ACC112 (cell line): Measurements from ENCODE around the gene TAF5L.
A peak's percentile ranks its signal among the peaks of the same experiment; 100 is the strongest.

ENCODE experiments used
- H2AFZ ChIP-seq: fragments of 200-600 bp; sonication (generic); one replicate; pipeline ENCODE4 v1.6.0; 2017; ENCODE audit warnings: antibody characterized with exemption, low read length; ENCODE audit not compliant: unreplicated experiment
- H3K27ac ChIP-seq: fragments of 200-600 bp; sonication (generic); 2 replicates; pipeline ENCODE4 v1.5.1; 2014; ENCODE audit warnings: low read depth, mild to moderate bottlenecking, antibody characterized with exemption, low read length, moderate library complexity
- H3K27me3 ChIP-seq: fragments of 200-600 bp; sonication (generic); 2 replicates; pipeline ENCODE4 v1.6.1; 2014; ENCODE audit warnings: mild to moderate bottlenecking, antibody characterized with exemption, low read length, moderate library complexity, mixed read lengths; ENCODE audit not compliant: insufficient read depth
- H3K36me3 ChIP-seq: fragments of 200-600 bp; sonication (generic); 2 replicates; pipeline ENCODE4 v1.6.1; 2016; ENCODE audit warnings: mild to moderate bottlenecking, antibody characterized with exemption, low read length, moderate library complexity, mixed read lengths; ENCODE audit not compliant: insufficient read depth
- H3K4me1 ChIP-seq: fragments of 200-600 bp; sonication (generic); one replicate; pipeline ENCODE4 v1.6.1; 2016; ENCODE audit warnings: low read length, mixed read lengths; ENCODE audit not compliant: insufficient read depth, unreplicated experiment, control insufficient read depth
- H3K4me3 ChIP-seq: fragments of 200-600 bp; sonication (generic); 2 replicates; pipeline ENCODE4 v1.5.1; 2014; ENCODE audit warnings: mild to moderate bottlenecking, low read depth, low read length
- H3K79me2 ChIP-seq: fragments of 200-600 bp; sonication (generic); one replicate; pipeline ENCODE4 v1.6.0; 2016; ENCODE audit warnings: low read length; ENCODE audit not compliant: control insufficient read depth, unreplicated experiment, insufficient read depth

TAF5L gene

DNA sequence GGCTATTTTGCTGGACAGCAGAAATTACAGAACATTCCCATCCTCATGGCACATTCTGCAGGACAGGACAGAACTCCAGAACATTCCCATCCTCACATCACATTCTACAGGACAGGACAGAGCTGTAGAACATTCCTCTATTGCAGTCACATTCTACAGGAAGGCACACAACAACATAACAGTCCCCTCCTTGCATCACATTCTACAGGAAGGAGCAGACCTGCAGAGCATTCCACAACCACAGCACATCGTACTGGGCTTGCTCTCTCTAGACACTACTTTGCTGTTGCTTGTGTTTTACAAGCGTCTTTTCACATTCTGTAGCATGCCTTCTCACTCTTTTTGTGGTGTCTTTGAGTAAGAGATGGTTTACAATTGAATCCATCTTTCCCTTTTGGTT is 40.6 kb downstream of the TAF5L start:
- Histone ChIP-seq H3K4me1 (no peaks in the 10 kb centered on the region), H3K27ac (no peak overlapping the region), H2AFZ (no peak overlapping the region), H3K36me3 (no peaks in the 10 kb centered on the region), H3K4me3 (no peak overlapping the region), H3K27me3 (no peaks in the 10 kb centered on the region), H3K79me2 (no peaks in the 10 kb centered on the region)

DNA sequence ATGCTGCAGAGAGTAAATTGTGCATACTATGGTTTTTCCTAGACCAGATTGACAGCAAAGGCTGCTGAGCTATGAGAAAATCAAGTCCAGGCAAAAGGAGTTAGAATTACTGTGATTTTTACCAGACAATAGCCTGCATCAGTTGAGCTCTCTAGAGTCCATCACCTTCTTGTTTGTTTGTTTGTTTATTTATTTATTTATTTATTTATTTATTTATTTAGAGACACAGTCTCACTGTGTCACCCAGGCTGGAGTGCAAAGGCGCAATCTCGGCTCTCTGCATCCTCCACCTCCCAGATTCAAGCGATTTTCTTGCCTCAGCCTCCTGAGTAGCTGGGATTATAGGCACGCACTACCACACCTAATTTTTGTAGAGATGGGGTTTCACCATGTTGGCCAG is 43.2 kb downstream of the TAF5L start:
- Histone ChIP-seq H3K79me2 (no peaks in the 10 kb centered on the region), H3K27me3 (no peaks in the 10 kb centered on the region), H2AFZ (no peak overlapping the region), H3K27ac (no peak overlapping the region), H3K36me3 (no peaks in the 10 kb centered on the region), H3K4me3 (no peak overlapping the region), H3K4me1 (no peaks in the 10 kb centered on the region)

DNA sequence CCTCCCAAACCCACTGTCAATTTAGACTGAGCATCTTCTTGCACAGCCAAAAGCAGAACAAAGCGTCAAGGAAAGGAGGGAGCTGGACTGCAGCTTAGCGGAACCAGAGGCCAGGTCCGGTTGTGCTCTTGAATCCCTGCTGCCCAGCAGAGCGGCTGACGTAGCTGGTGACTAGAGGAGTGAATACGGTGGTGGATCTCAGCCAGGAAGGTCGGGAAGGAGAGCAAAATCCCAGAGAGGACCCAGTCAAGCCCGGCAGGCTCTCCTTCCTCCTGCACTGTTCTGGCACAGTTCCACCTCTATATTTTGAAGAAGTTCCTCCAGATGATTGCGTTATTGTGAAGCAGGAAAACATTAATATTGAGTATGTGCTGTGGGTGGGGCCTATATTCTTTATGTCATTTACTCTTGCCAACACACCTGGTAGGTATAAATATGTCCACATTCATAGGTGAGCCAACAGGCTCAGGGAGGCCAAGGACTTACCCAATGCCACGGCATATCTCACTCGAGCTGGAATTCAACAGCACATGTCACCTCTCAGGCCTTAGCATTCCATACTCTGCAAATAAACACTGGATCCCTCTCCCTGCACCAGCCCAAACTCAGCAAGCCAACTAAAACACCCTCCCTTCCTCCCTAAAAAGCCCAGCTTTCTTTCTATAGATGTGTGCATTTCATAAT is 43.8 kb downstream of the TAF5L start:
- no peaks in the 10 kb centered on the region for H3K36me3 ChIP-seq

DNA sequence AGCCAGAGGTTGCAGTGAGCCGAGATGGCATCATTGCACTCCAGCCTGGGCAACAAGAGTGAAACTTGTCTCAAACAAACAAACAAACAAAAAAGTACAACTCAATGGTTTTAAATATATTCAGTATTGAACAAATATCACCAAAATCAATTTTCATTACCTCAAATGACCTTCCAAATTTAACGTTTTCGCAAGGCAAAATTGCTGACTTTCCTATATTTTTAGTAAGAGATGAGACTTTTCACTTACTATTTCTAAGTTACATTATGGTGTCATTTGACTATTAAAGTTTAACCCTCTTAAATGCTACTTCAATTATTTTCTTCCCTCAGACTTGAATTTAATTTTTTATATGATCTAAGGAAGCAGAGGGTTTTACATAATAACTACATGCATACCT is 44.4 kb downstream of the TAF5L start:
- Histone ChIP-seq H2AFZ (no peak overlapping the region), H3K27ac (no peak overlapping the region), H3K4me3 (no peak overlapping the region), H3K79me2 (no peaks in the 10 kb centered on the region), H3K36me3 (no peaks in the 10 kb centered on the region), H3K4me1 (no peaks in the 10 kb centered on the region), H3K27me3 (no peaks in the 10 kb centered on the region)

More for the DNA sequence above, 43.8 kb downstream of the TAF5L start:
- no peaks in the 10 kb centered on the region for H3K4me1 ChIP-seq
- no peak overlapping the region for H3K27ac ChIP-seq
- H3K27me3 ChIP-seq: no peaks in the 10 kb centered on the region
- H3K4me3 ChIP-seq: no peak overlapping the region
- no peaks in the 10 kb centered on the region for H3K79me2 ChIP-seq
- peak overlapping the region; percentile 33 for H2AFZ ChIP-seq

DNA sequence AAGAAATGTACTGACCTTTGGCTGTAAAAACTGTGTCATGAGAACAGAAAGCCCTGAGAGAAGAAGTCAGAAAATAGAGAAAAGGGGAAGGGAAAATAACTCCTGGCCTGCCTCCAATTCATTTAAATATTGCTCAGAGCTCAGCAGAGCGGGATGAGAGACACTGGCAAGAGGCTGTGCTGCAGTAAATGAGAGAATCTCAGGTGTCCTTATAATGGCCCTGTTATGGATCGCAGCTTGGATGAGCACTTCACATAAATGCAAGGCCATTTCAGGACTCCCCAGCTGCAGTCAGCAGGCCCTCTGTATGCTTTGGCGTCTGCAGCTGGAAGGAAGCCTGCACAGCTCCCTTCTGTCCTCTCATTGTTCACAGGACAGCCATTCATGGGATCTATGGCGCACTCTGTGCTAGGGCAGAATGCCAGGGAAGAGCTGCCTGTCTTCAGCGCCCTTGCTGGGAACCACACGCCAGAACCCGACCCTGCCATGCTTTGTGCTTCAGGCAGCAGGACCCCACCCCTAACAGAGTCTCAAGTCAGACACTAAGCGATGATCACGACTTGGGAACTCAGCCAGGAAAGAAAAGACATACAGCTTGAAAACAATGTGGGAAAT is 46.8 kb downstream of the TAF5L start:
- Histone ChIP-seq H3K27ac (no peak overlapping the region), H3K27me3 (no peaks in the 10 kb centered on the region), H3K36me3 (no peaks in the 10 kb centered on the region), H3K4me1 (no peaks in the 10 kb centered on the region), H3K4me3 (peak overlapping the region; percentile 14; the same call in 1 of the 2 replicates), H2AFZ (peak overlapping the region; percentile 64), H3K79me2 (no peaks in the 10 kb centered on the region)

DNA sequence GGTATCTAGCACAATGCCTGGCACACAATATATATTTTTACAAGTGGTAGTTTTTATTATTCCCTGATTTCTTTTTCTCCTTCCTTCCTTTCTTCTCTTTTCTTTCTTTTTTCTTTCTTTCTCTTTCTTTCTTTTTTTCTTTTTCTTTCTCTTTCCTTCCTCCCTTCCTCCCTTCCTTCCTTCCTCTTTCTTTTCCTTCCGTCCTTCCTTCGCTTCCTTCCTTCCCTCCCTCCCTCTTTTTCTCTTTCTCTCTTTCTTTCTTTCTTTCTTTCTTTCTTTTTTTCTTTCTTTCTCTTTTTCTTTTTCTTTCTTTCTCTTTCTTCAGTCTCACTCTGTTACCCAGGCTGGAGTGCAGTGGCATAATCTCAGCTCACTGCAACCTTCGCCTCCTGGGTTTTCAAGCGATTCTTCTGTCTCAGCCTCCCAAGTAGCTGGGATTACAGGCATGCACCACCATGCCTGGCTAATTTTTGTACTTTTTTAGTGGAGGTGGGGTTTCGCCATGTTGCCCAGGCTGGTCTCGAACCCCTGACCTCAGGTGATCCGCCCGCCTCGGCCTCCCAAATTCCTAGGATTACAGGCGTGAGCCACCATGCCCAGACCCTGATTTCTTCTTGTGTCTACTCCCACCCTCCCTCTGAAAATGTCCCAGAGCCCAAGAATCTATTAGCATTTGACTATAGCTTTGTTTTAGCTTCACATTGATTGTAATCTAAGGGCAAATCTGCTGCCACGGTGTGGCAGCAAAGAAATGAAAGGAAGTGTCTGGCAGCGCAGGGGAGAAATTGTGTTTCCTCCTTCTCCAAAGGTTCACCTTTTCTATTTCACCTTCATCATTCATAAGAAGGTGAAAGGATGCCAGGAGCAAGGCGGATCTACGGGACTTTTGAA is 47.5 kb downstream of the TAF5L start:
- Histone ChIP-seq H3K4me1 (no peaks in the 10 kb centered on the region), H3K27ac (no peak overlapping the region), H3K4me3 (no peak overlapping the region), H3K27me3 (no peaks in the 10 kb centered on the region), H2AFZ (peak overlapping the region; percentile 64), H3K36me3 (no peaks in the 10 kb centered on the region), H3K79me2 (no peaks in the 10 kb centered on the region)

DNA sequence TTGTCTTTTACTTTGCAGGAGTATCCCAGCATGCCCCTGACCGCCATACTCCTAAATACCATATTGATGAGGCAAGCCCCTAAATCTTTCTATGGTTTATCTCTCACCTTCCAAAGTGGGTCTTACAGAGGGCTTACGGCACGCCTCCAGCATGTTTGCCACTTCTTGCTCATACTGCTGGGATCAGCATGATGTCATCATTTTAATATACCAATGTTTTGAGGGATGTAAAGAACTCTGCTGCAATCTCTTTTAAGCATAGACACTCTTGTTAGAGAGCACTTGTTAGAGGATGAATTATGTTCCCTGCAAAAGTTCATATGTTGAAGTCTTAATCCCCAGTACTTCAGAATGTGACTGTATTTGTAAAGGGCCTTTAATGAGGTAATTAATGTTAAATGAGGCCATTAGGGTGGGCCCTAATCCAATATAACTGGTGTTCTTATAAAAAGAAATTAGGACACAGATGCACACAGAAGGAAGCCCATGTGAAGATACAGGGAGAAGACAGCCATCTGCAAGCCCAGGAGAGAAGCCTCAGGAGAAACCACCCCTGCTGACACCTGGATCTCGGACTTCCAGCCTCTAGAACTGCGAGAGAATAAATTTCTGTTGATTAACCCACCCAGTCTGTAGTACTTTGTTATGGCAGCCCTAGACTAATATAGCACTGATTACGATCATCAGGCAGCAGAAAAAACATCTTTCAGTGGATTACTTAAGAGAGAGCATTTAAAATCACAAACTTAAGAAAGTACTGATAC is 51.1 kb downstream of the TAF5L start:
- Histone ChIP-seq H3K27me3 (no peaks in the 10 kb centered on the region), H3K27ac (no peak overlapping the region), H3K4me3 (no peak overlapping the region), H3K4me1 (no peaks in the 10 kb centered on the region), H3K36me3 (no peaks in the 10 kb centered on the region), H3K79me2 (no peaks in the 10 kb centered on the region), H2AFZ (no peak overlapping the region)

DNA sequence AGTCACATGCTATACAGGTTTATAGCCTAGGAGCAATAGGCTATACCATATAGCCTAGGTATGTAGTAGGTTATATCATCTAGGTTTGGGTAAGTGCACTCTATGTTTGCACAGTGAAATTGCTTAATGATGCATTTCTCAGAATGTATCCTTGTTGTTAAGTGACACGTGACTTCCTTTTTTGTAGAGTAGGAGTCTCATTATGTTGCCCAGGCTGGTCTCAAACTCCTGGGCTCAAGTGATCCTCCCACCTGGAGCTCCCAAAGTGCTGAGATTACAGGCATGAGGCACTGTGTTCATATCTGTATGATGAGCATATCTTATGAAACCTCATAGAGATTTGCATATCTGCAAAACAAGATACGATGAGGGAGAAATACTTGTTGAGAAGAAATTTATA is 53.6 kb downstream of the TAF5L start:
- Histone ChIP-seq H3K27ac (no peak overlapping the region), H3K4me3 (no peak overlapping the region), H3K4me1 (no peaks in the 10 kb centered on the region), H3K27me3 (no peaks in the 10 kb centered on the region), H2AFZ (no peak overlapping the region), H3K79me2 (no peaks in the 10 kb centered on the region), H3K36me3 (no peaks in the 10 kb centered on the region)

DNA sequence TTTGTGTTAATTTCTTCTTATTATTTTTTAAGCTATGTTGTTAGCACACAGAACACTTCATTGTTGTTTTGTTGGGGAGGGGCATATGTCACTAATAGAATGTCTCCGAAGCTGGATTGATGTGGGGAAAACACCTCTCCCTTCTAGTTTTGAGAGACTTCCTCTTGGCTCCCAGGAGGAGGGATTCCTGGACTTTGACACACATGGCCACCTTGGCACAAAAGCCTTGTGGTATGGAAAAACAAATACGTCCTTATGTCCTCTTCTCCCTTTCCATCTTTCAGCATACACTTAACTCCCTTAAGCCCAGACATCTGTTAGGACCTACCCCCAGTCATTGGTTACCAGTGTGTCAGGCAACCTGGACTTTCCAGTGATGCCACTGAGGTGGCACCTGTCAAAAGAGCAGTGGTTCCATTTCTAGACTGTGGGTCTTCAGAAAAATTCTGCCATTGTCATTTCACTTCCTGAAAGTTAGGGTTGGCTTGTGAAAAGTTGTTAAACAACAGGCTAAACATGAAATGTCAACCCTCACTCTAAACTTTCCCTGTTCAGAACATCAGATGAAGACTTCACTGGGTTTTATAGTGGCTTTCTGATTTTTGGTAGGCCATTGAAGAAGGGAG is 54.9 kb downstream of the TAF5L start:
- H3K27me3 ChIP-seq: no peaks in the 10 kb centered on the region
- no peaks in the 10 kb centered on the region for H3K4me1 ChIP-seq
- H3K27ac ChIP-seq: no peak overlapping the region

DNA sequence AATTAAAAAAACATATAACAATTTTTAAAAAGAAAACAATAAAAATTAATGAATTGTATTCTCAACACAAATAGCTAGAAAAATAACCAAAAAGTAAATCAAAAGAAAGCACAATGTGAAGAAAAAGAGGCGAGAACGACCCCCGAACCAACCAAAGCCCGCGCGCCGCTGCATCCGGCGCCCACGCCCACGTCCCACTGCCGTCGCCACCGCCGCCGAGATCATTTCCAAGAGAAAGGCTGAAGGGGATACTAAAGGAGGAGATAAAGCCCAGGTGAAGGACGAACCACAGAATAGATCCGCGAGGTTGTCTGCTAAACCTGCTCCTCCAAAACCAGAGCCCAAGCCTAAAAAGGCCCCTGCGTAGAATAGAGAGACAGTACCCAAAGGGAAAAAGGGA is 55.6 kb downstream of the TAF5L start:
- Histone ChIP-seq H2AFZ (no peak overlapping the region), H3K4me3 (no peak overlapping the region), H3K27ac (no peak overlapping the region), H3K36me3 (no peaks in the 10 kb centered on the region), H3K4me1 (no peaks in the 10 kb centered on the region), H3K79me2 (no peaks in the 10 kb centered on the region), H3K27me3 (no peaks in the 10 kb centered on the region)

More for the DNA sequence above, 54.9 kb downstream of the TAF5L start:
- Histone ChIP-seq H2AFZ (no peak overlapping the region), H3K4me3 (no peak overlapping the region), H3K79me2 (no peaks in the 10 kb centered on the region), H3K36me3 (no peaks in the 10 kb centered on the region)
